Measurements from ENCODE around the gene RAB42. TPM values are rescaled to one million over a fixed set of nuclear protein-coding genes. Genes with fewer than 3 reads are reported as not detected.

RAB42 gene
- total and polyA plus RNA-seq, 9 of the 15 experiments (the other 6 are each of a cell fraction or from before 2014, with no cell fraction given) = 0.07 to 0.14 (median 0.12) TPM; not detected in 6

GRCh38 chr1:28560886-28561285, 31.2 kb upstream of the RAB42 start:
- Histone ChIP-seq H3K4me3 (no peak overlapping the region), H3K27me3 (ENCODE audit: control insufficient read depth in 2 of 2, insufficient read depth in 2 of 2, low read length in 2 of 2) (no peaks in the 10 kb centered on the region), H3K4me1 (replicated peaks in 1 of 2; ENCODE audit: control insufficient read depth in 2 of 2, insufficient read depth in 2 of 2, low read length in 2 of 2) (no peaks in the 10 kb centered on the region), H2AFZ (ENCODE audit: low read depth, low read length) (no peak overlapping the region), H4K20me1 (replicated peaks; ENCODE audit: control insufficient read depth, insufficient read depth, low read length) (no peaks in the 10 kb centered on the region), H3K9ac (ENCODE audit: insufficient read depth in 1 of 2, low read depth in 2 of 2, low read length in 2 of 2) (no peak overlapping the region), H3K4me2 (ENCODE audit: insufficient read depth, low read length) (no peak overlapping the region), H3K79me2 (ENCODE audit: control insufficient read depth, insufficient read depth, low read length) (no peaks in the 10 kb centered on the region), H3K27ac (ENCODE audit: extremely low read depth, low read depth, low read length) (no peak overlapping the region), H3K9me3 (replicated peaks; ENCODE audit: control insufficient read depth, insufficient read depth, low read depth, low read length) (no peaks in the 10 kb centered on the region), H3K36me3 (ENCODE audit: control insufficient read depth, insufficient read depth, low read length) (peaks cover 76% of the 10 kb centered on the region; the same call in 2 of the 3 replicates), H3K9me1 (ENCODE audit: control insufficient read depth, insufficient read depth, low read length) (no peaks in the 10 kb centered on the region)
- peak; percentile 54 for FAIRE-seq
- DNase-seq (ENCODE audit: extremely low read depth in 1 of 4, low spot score in 3 of 4) = no peak
- in situ Hi-C loops (cut with MboI) = no loop called here
- CTCF ChIA-PET (ENCODE audit: low intra/inter-chr PET ratio) = no interaction called here
- POLR2A ChIA-PET = interaction anchor here (0.6 to 11.0 kb wide), 3 partner anchors 8 to 19 kb away, joined by 3 to 157 read pairs (median 7); no protein-coding TSS in a partner anchor
- WGBS (ENCODE audit: insufficient coverage, low coverage, missing lambda C conversion rate) = 93% methylated on average over 3 of the region's 3 CpGs
- TSS peak; percentile 18 for BruUV-seq (replicated peaks)
- intact Hi-C loops (cut with micrococcal nuclease) = no loop called here
- no peak for TF ChIP-seq POLR2B (IDR thresholded peaks at IDR 0.05; ENCODE audit: low read depth, partially characterized antibody)
- TF ChIP-seq SAFB (IDR thresholded peaks at IDR 0.05; ENCODE audit: borderline replicate concordance, low read depth, low read length) = no peak
- no peak for TF ChIP-seq C11orf30 (IDR thresholded peaks at IDR 0.05; ENCODE audit: low read depth)
- no peak for TF ChIP-seq SFPQ (IDR thresholded peaks at IDR 0.05; ENCODE audit: low read depth, low read length)
- no peak for TF ChIP-seq ADNP (tag; IDR thresholded peaks at IDR 0.05)
- TF ChIP-seq CREB3 (tag; conservative IDR thresholded peaks at IDR 0.05; ENCODE audit: low read depth) = no peak
- TF ChIP-seq CREB1 (IDR thresholded peaks at IDR 0.05) = no peak
- TF ChIP-seq CREB1 (CRISPR knock-in tag; IDR thresholded peaks at IDR 0.05) = no peak
- no peak for TF ChIP-seq TCF7L2 (IDR thresholded peaks at IDR 0.05; ENCODE audit: low read depth, low read length)
- TF ChIP-seq FOSL1 (tag; conservative IDR thresholded peaks at IDR 0.05) = no peak
- ATAC-seq = no peak
